ENCODE measurements around the gene CACNA1C.

CACNA1C gene

DNA sequence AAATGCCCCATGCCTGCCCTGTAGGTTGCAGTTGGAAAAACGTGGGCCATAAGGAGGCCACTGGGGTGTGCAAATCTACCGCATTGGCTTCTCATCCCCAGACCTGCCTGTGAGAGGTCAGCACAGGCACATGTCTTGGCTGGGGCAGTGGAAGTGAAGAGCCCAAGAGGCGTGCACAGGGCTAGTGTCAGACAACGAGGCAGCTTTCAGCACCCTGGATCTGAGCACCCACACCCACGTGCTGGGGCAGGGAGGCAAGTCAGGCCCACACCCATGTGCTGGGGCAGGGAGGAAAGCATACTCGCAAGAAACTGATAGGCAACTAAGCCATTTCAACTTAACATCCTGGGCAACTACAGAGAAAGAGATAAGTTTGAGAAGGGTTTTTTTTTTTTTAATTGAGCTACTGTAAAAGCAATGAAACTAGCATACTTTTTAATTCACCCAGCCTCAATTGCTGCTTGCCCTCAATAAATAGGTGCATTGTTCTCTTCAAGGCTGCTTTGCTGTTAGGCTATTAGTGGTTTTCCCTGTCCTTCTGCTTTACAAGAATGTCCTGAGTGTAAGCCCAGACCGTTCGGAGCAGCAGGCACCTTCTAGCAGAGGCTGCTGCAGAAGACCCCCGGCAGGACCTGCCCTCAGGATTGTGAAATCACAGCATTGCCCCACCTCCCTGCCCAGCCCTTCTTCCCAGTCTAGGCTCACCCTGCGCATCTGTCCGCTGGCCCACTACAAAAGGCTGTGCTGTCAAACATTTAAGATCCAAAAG, 386.7 kb downstream of the CACNA1C start:
- DNase-seq = no peak

DNA sequence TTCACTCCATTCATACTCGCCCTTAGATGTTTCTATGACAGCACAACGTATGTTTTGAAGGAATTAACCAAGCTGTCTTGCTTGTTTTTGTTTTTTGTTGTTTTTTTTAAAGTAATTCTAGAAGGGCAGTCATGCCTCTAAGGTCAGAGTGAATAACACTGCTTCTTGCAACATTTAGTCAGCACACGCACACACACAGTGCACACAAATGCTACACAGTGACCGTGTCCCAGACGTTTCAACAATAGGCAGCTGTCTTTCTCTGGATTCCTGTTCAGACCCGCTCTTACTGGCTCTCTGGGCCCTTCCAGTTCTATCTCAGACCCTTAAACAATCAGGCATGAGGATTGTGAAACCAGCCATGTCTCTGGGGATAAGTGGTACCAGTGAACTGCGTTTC, 391.0 kb downstream of the CACNA1C start:
- DNase-seq = no peak

DNA sequence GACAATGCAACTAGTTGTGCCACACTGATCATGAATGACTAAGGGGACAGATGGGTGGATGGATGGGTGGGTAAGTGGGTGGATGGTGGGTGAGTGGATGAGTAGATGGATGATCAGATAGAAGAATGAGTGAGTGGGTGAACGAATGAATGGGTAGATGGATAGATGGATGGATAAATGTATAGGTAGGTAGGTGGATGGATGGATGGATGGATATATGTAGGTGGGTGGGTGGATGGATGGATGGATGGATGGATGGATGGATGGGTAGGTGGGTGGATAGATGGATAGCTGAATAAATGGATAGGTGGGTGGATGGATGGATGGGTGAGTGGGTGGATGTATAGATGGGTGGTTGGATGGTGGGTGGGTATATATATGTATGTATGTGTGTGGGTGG, 393.2 kb downstream of the CACNA1C start:
- DNase-seq = no peak

DNA sequence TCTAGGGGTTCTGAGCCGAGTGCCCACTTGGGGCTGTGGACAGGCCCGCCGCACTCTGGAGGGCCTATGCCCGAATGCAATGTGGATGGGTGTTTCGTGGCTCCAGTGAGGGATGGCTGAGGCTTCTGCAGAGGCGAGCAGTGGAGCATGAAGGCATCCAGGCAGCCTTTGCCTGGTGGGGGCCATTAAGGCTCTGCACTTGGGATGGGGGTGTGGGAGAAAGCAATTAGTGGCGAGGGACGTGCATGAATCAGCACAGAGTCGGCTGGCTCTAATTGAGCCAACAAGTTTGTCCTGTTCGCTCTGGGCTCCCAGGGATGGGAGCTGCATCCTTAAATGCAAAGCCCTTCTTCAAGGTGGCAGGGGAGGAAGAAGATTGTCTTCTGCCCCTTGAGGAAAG, 395.1 kb downstream of the CACNA1C start:
- DNase-seq = no peak

DNA sequence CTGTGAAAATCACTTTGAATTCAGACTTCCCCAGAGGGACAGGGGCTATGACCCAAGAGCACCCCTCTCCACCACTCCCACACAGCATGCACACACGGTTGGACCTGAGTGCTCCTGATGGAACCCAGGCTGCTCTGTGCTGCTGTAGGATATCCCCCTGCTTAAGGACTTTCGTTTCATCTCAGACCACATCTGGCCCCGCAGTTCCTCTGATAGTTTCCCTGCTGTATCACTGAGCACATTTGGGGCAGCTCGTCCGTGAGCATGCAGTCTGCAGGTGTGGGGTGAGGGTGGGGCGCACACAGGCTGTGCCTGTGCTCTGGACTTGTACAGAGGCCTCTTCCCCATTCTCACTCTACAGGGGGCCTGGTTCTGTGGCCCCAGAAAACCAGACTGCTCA, 396.8 kb downstream of the CACNA1C start:
- no peak for DNase-seq

DNA sequence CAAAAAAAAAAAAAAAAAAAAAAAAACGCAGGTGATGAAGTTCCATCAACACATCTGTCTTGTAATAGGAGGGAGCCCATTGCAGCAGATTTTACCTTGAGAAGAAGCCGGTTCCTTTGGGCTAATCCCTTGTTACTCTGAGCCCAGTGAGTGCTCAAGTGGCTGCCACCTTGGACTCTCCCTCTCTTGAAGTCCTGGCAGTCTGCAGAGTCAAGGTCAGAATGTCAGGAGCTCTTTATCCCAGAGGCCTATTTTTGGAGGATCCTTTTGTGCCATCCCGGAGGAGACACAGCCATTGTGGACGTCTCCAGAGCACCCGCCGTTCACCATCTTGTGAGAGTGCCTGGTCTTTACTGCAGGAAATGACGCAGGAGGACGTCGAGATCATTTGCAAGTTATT, 397.8 kb downstream of the CACNA1C start:
- DNase-seq = no peak

DNA sequence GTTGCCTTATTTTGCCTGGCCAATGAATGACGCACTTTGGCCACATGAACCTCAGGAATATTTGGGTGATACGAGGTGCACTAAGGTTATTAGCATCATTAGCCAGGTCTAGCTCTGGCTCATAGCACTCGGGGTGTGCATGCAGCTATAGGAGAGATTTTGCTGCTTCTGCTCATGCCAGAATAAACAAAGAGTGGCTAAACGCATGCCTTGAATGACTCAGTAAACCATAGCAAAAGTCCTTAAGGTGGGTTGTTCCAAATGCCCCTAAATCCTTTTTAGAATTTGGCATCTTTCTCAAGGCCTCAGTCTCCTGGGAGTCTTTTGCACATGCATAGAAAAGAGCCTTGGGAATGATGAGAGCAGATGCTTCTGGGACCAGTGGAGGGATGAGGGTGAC, 398.2 kb downstream of the CACNA1C start:
- DNase-seq = peak; percentile 52

DNA sequence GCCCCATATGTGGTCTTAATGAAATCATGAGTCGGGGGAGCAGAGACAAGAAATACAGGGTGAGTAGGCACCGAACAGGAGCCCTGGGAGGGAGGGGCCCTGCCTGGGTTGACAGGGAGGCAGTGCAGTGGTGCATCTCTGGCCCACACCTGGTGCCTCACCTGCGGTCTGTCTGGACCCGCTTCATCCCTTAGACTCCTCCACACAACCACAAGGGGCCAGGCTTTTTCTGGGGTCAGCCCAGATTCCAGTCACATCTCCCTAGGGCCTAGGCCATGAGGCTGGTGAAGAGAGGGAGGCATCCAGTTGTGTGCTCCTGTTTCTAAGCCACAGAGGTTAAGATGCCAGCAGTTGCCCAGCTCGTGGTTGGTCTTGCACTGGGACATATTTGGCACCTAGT, 398.7 kb downstream of the CACNA1C start:
- no peak for DNase-seq

DNA sequence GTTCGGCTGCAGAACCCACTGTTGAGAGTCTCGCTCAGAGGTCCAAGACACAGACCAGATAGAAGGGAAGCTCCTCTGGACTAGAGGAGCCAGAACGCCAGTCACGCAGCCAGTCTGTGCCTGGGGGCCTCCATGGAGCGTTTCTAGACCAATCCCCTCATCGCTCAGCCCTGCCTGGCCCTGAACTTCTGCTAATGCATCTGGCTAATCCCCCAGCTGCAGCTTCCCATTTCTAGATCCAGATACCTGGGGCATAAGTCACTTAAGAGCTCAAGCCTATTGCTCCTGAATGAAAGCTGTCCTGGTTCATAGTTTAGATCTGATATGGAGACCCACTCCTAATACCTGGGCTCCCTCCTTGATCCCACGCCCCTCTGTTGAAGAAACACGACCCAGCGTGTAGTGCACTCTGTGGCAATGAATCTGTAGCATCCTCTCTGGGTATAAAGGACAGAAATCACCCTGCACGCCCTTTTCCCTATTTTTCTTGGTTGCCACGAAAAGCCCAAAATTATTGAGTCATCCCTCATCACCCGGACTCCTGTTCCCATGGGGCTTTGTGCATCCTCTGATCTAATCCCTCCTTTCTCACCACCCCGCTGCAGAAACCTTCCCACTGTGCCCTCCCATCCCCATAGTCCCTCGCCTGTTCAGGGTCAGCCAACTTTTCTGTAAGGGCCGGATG, 400.4 kb downstream of the CACNA1C start:
- peak; percentile 34 for DNase-seq

DNA sequence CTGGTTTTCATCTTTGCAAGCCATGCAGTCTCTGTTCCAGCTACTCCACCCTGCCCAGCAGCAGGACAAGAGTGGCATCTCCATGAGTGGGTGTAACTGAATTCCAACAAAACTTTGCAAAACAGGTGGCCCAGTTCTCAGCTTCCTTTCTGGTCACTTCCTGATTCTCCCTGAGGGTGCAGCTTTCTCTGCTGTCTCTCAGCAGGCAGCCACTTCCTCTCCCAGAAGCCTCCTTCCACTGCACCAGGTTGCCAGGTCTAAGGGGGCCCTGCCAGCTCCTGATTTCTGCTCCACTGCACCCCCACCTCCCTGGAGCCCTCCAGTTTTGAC, 400.9 kb downstream of the CACNA1C start:
- no peak for DNase-seq

DNA sequence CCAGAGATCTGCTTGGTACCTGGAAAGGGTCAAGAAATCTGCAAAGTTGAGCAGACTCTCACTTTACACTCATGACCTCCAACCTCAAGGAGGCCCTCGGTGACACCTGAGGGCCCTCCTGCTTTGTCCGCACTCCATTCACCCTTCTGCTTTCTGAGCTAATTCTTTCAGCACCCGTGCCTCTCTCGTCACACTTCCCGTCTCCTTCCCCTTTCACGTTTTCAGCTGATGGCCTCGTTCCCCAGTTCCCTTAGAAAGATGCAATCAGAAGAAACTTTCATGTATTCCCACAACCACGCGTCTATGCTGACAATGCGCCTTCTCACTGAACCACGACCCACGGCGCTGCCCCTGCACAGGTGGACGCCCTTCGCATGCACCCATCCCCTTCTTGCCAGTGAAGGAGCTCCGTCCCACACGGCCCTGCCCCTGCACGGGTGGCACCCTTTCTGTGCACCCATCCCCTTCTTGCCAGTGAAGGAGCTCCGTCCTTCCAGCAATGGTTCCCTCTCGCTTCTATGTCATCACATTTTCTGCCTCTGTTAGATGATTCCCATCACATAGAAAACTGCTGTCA, 401.9 kb downstream of the CACNA1C start:
- DNase-seq = no peak

DNA sequence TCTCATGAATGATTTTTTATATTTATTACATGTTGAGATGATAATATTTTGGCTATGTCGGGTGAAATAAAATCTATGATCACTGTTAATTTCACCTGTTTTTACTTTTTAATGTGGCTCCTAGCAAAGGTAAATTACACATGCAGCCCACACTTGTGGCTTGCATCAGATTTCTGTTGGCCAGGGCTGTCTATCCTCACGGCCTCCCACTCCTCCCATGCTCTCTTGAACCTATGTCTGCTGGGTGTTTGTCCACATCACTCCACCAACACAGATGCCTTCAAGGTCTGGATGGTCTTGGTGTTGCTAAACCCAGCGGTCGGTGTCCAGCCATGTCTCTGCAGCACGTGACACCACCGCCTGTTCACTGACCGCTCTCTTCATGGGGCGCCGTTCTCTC, 402.6 kb downstream of the CACNA1C start:
- DNase-seq = no peak

DNA sequence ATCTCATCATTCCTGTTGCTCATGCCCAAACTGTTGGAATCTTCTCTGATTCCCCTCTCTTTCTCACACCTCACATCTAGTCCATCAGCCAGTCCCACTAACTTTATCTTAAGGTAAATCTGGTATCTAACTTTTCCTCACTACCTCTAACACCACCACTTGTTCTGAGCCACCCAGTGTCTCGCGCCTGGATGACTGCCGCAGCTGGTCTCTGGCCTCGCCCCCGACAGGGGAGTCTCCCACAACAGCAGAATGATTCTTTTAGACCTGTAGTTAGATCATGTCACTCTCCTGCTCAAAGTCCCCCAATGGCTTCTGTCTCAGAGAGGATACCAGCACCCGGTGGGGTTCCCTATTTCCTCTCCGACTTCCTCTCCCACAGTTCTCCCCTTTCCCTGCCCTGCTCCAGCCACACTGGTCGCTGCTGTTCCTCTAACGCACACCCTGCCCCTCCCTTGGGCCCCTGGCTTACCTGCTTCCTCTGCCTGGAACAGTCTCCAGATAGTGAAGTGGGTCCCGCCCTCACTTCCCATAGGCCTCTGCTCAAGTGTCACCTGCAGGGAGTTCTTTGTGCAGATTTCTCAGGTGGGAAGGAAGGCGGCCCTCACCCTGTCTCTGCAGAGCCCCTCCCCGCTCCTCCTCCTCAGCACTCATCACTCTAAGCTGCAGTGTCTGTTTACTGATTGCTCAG, 403.5 kb downstream of the CACNA1C start:
- DNase-seq = no peak

DNA sequence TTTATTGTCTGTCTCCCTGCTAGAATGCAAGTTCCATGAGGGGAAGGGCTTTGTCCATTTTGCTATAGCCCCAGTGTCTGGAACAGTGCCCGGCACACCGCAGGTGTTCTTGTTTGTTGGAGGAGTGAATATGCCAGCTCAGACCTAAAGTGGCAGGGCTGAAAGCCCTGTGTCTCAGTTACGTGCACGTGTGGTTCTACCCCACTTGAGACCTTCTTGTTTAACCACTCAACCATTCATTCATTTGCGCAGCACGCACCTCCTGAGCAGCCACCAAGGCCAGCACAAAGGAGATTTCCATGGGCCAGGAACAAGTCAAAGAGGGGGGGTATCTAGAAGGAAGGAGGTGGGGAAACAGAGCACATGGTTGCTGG, 404.0 kb downstream of the CACNA1C start:
- DNase-seq = no peak

DNA sequence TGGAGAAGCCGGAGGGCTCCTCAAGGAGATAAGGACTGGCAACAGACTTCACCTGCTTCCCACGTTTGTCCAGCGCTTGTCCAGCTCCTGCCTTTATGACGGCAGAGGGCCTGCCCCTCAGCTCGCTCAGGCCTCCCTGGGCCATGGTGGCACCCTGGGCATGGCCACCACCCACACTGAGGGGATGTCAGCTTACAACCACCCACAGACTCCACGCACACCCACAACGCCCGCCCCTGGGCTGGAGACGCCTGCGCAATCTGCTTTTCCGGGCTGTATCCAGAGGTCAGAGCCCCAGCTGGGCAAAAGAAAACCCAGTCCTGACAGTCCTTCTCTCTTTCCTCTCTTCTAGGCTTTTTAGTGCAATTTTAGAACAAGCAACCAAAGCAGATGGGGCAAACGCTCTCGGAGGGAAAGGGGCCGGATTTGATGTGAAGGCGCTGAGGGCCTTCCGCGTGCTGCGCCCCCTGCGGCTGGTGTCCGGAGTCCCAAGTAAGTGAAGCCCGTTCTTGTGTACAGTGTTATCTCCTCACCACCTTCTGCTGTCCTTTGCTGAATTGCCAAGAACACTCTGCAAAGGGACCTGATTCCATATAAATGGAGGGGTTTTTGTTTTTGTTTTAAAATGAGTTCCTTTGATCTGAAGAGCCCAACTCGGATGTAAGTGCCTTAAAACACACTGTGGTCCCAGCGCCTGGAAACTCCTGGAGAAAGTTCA, 404.6 kb downstream of the CACNA1C start:
- DNase-seq = no peak

DNA sequence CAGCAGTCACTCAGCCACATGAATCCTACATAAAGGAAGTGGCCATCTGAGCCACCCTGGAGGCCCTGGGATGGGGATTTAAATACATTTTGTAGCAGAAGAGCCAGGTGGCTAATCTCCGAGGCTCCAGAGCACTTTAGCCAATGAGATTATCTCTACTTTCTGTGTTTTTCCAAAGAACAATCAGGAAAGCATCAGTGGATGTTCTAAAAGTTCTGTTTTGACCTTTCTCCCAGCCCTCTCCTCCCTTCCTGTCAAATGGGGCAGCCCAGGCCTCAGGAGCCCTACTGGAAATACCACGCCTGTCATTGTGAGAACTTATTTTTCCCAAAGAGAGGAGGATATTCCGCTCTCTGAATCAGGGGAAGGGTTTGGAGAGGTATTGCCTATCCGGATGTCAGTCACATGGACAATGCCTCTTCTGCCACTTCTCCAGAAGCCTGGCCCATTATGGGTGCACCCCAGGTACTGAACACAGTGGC, 405.2 kb downstream of the CACNA1C start:
- DNase-seq = no peak

DNA sequence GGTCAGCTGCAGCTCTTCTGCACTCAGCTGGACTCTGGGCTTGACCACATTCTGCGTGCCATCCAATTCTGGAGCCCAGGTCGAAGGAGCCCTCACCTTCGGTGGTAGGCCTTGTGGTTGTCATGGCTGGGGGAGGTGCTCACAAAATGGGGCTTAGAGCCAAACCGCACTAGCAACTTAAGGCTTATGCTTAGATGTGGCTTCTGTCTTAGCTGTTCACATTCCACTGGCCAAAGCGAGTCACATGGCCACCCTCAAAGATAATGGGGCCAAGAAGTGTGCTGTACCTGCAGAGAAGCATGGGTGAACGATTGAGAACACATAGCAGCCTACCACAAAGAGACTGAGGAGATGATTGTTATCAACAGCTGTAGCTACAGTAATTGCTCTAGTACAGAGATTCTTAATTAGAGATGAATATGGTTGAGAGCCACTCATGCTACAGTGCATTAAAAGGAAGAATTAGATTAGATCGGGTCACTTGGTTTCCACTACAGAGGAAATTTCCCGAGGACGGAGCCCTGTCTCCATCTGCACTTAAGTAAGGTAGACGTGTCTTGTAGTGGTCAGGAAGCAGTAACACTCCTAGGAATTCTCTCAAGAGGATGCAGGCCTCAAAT, 407.4 kb downstream of the CACNA1C start:
- DNase-seq = no peak

DNA sequence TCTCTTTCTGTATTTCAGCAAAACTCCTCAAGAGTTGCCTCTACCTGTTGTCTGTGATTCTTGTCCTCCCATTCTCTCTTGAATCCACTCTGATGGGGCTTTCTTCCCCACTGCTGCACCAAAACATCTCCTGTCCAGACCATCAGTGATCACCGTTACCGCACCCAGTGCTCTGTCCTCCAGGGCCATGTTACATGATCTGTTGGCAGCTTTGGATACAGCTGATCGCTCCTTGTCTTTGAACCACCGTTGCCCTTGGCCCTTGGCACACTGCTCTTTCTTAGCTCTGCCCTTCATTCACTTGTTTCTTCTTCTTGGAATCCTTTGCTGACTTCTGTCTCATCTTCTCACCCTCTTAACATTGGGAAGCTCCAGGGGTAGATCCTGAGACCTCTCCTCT, 408.3 kb downstream of the CACNA1C start:
- no peak for DNase-seq

DNA sequence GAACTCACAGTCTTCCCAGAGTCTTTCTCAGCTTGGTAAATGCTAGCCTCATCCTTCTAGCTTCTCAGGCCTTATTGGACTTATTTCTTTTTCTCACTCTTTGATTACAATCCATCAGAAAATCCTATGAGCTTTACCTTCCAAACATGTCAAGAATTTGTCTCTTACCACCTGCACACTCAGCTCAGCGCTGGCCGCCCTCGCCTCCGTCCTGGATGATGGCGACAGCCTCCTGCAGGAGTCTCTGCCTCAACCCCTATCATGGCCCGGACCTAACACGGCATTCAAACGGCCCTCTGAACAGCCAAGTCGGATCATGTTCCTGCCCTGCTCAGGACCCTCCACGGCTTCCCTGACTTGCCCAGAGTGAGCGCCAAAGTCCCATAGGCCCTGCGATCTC, 408.9 kb downstream of the CACNA1C start:
- no peak for DNase-seq

DNA sequence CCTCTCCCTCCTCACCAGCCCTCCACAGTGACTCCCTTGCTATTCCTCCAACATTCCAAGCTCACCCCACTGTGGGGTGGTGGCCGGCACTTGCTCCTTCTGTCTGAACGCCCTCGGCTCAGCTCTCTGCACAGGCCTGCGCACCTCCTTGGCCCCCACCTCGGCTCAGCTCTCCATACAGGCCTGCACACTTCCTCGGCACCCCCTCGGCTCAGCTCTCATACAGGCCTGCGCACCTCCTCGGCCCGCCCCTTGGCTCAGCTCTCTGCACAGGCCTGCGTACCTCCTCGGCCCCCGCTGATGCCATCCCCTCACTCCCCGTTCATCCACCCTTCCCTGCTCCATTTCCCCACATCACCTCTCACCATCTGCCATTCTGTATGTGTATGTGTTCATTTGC, 409.3 kb downstream of the CACNA1C start:
- DNase-seq = no peak

DNA sequence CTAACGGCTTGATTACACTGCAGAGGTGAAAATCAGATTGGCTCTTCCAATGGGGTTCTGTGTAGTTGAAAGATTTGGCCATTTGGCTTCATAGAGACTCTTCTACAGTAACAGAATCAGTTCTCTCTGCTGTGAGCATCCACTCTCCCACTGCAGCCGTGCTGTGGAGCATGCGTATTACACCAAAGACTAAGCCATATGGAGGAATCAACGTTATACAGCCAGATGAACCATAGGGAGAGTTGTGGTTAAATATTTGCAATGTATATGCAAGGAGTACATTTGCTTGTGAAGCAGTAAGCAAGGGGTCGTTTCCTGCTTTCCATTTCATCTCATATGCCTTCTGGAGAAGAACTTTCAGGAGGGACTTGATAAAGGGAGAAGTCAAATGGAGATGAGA, 410.9 kb downstream of the CACNA1C start:
- no peak for DNase-seq

DNA sequence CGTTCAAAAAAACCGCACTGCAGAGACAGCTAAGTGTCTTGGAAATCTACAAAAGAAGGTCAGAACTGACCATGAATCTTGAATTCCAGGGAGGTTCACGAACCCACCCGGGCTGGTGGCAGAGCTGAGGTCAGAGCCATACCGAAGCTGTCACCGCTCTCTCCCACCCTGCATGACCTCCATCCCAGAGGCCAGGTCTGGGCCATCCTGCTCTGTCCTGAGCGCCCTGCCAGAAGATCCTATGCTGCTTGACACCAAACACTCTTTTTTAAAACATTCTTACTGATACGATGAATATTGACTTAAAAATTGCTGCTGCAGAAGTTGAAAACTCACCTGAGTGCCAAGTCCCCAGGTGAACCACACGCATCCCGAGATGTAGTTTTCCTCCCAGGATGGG, 412.9 kb downstream of the CACNA1C start:
- no peak for DNase-seq

DNA sequence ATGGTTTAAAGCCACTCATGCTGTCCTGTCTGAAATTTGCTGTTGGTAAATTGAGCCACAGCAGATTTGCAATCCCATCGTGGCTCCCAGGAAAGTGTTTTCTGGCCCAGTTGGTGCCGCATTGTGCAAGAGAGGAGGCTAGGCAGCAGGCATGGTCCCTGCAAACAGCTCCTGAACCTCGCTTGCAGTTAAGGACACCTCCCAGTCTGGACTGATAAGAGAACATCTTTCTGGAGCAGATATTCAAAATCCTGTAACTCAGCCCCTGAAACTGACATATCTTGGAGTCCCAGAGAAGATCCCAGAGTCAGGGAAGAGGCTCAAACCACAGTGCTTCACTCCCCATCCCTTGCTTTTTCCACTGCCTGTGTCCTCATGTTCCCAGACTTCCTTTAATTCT, 413.4 kb downstream of the CACNA1C start:
- DNase-seq = no peak
